Tibial nerve (tissue), 4 donors: ENCODE data around the gene PMIS2. TPM values are rescaled to one million over a fixed set of nuclear protein-coding genes. Genes with fewer than 3 reads are reported as not detected.
"Not testable (repeated sequence)": the region's sequence is repeated elsewhere in the genome, so short reads cannot be mapped to it uniquely, and the experiment has no call there.

Experiments
- DNase-seq, 2 donors: peaks; one replicate each; pipeline ENCODE4 v3.0.0-alpha.2; 2019; ENCODE audit warnings: low spot score in 2 of 2
- H3K27ac ChIP-seq, 4 donors: fragments of 200-600 bp; sonication (generic) in 3 of 4; one replicate each; pipeline ENCODE4 v1.5.1; 2017 to 2019; ENCODE audit warnings: mild to moderate bottlenecking in 1 of 4
- H3K27me3 ChIP-seq, 2 donors: fragments of 200-600 bp; sonication (generic) in 1 of 2; one replicate each; pipeline versions ENCODE4 v1.5.1 to v1.6.0; 2017 to 2019
- H3K36me3 ChIP-seq, 3 donors: fragments of 200-600 bp; sonication (generic); one replicate each; pipeline ENCODE4 v1.5.1; 2018 to 2019
- H3K4me1 ChIP-seq, 4 donors: fragments of 200-600 bp; sonication (generic) in 3 of 4; one replicate each; pipeline ENCODE4 v1.5.1; 2017 to 2019
- H3K4me3 ChIP-seq, 4 donors: fragments of 200-600 bp; sonication (generic) in 3 of 4; one replicate each; pipeline ENCODE4 v1.5.1; 2017 to 2019; ENCODE audit warnings: mild to moderate bottlenecking in 1 of 4, moderate library complexity in 1 of 4
- H3K9me3 ChIP-seq, 4 donors: fragments of 200-600 bp; sonication (generic) in 3 of 4; one replicate each; pipeline ENCODE4 v1.5.1; 2017 to 2019
- CTCF ChIP-seq, 5 experiments: fragments of 200-600 bp in 3 of 5; fragments of 450-650 bp in 2 of 5; sonication (generic) in 3 of 5; IDR thresholded peaks; one replicate each; pipeline ENCODE4 v1.5.1; 2016 to 2019; ENCODE audit warnings: antibody characterized with exemption in 5 of 5, mild to moderate bottlenecking in 3 of 5, moderate library complexity in 2 of 5
- EP300 ChIP-seq, 2 donors: sonication (generic); formaldehyde crosslinking; IDR thresholded peaks; one replicate each; pipeline ENCODE4 v1.6.1; 2017; ENCODE audit warnings: antibody characterized with exemption in 2 of 2, mild to moderate bottlenecking in 1 of 2
- POLR2A ChIP-seq, 2 donors: fragments of 450-650 bp; IDR thresholded peaks; one replicate each; pipeline ENCODE4 v1.6.1; 2017; ENCODE audit warnings: antibody characterized with exemption in 2 of 2, mild to moderate bottlenecking in 2 of 2, moderate library complexity in 2 of 2
- WGBS, 2 donors: methylation state at CpG; one replicate each; pipeline ENCODE4 v1.1.5; 2018; 5-methylcytosine and 5-hydroxymethylcytosine counted together
- total RNA-seq, 4 donors: library from RNA; depleted of rRNA; stranded (reverse); fragments of >200 nt; gene quantifications; one replicate each; pipeline ENCODE4 v1.1.0, GENCODE V29; 2016

PMIS2 gene
- total RNA-seq, 4 donors from 2014 or later: not detected

GRCh38 chr19:35590875-35591274, 4.9 kb downstream of the PMIS2 start:
- 73 to 79% methylated on average over 3 of the region's 3 CpGs for WGBS, 2 donors

GRCh38 chr19:35592226-35592625, 6.3 kb downstream of the PMIS2 start:
- TF ChIP-seq CTCF (IDR thresholded peaks at IDR 0.05) (peak in 2 of 5 experiments; percentile 27 to 30), POLR2A (IDR thresholded peaks at IDR 0.05) (no peak)
- Histone ChIP-seq H3K27me3 (peaks cover 0 to 6% of the 10 kb centered on the region in 2 donors), H3K27ac (no peak overlapping the region), H3K9me3 (no peaks in the 10 kb centered on the region), H3K4me1 (no peaks in the 10 kb centered on the region), H3K36me3 (no peaks in the 10 kb centered on the region), H3K4me3 (no peak overlapping the region)
- 27 to 32% methylated on average over 8 of the region's 8 CpGs for WGBS, 2 donors
- DNase-seq: no peak

More at GRCh38 chr19:35590875-35591274, 4.9 kb downstream of the PMIS2 start:
- Histone ChIP-seq H3K4me3 (no peak overlapping the region), H3K27ac (no peak overlapping the region), H3K27me3 (peaks cover 0 to 6% of the 10 kb centered on the region in 2 donors), H3K4me1 (no peaks in the 10 kb centered on the region), H3K36me3 (no peaks in the 10 kb centered on the region), H3K9me3 (no peaks in the 10 kb centered on the region)
- DNase-seq: no peak
- TF ChIP-seq POLR2A (IDR thresholded peaks at IDR 0.05) (no peak), CTCF (IDR thresholded peaks at IDR 0.05) (no peak), EP300 (IDR thresholded peaks at IDR 0.05) (no peak)

DNA sequence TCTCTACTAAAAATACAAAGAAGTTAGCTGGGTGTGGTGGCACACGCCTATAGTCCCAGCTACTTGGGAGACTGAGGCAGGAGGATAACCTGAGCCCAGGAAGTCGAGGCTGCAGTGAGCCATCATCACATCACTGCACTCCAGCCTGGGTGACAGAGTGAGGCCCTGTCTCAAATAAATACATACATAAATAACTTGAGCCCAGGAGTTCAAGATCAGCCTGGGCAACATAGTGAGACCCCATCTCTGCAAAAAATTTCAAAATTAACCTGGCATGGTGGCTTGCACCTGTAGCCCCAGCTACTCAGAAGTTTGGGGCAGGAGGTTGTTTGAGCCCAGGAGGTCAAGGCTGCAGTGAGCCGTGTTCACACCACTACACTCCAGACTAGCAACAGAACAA, 9.1 kb downstream of the PMIS2 start:
- H3K9me3 ChIP-seq, H3K36me3 ChIP-seq, DNase-seq, H3K4me3 ChIP-seq, H3K27me3 ChIP-seq, H3K27ac ChIP-seq, H3K4me1 ChIP-seq: not testable (repeated sequence)
- 85 to 93% methylated on average over 3 of the region's 3 CpGs for WGBS, 2 donors

GRCh38 chr19:35595928-35596327, 10.0 kb downstream of the PMIS2 start:
- H3K4me3 ChIP-seq: no peak overlapping the region
- H3K36me3 ChIP-seq: no peaks in the 10 kb centered on the region
- no peak for DNase-seq
- no peaks in the 10 kb centered on the region for H3K4me1 ChIP-seq
- WGBS, 2 donors: 90 to 100% methylated on average over 1 of the region's 1 CpG
- no peak overlapping the region for H3K27ac ChIP-seq
- no peak for TF ChIP-seq CTCF (IDR thresholded peaks at IDR 0.05)
- no peak for TF ChIP-seq EP300 (IDR thresholded peaks at IDR 0.05)
- TF ChIP-seq POLR2A (IDR thresholded peaks at IDR 0.05): no peak
- H3K27me3 ChIP-seq: peaks cover 0 to 6% of the 10 kb centered on the region in 2 donors
- no peaks in the 10 kb centered on the region for H3K9me3 ChIP-seq

DNA sequence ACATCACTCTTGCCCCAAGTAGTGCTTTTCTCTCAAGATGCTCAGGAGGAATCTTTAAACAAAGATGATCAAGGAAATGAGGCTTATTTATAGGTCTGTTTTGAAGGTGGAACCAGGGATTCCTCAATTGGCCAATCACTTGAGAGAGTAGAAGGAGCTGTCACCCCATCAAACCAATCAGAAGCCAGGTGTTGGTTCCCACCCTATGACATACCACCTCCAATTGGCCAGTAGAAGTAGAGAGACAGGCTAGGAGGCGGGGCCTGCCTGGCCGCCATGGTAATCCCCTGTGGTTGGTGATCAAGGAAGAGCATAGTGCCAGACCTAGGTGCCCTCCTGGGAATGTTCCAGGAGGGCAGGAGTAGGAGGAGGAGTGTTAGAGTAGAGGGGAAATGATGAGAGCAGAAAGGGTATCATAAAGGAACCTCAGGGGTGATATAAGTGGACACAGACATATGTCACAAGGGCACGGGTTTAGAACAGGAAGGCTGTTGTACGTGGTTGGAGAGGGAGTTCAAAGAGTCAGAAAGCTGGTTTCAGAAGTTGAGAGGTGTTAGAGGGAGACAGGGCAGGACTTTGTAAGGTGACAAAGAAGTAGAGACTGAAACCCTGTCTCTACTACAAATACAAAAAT, 10.5 kb downstream of the PMIS2 start:
- peaks cover 0 to 6% of the 10 kb centered on the region in 2 donors for H3K27me3 ChIP-seq
- no peak overlapping the region for H3K4me3 ChIP-seq
- no peak for DNase-seq
- TF ChIP-seq EP300 (IDR thresholded peaks at IDR 0.05) (no peak), CTCF (IDR thresholded peaks at IDR 0.05) (no peak), POLR2A (IDR thresholded peaks at IDR 0.05) (no peak)
- 50 to 78% methylated on average over 4 of the region's 4 CpGs for WGBS, 2 donors
- H3K36me3 ChIP-seq: no peaks in the 10 kb centered on the region
- H3K4me1 ChIP-seq: no peaks in the 10 kb centered on the region
- H3K27ac ChIP-seq: no peak overlapping the region
- no peaks in the 10 kb centered on the region for H3K9me3 ChIP-seq

DNA sequence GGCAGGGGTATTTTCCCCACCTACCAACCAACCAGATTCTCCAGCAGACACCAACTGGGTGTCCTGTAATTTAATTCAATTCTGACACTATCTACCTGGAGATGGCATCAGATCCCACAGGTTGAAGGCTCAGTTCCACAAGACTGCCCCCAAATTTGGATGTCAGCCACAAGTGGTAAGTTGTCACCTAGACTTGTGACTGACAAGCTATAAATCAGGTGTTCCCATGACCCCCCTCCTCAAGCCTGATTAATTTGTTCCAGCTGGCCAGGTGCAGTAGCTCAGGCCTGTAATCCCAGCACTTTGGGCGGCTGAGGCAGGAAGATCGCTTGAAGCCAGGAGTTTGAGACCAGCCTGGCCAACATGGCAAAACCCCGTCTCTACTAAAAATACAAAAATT, 16.0 kb downstream of the PMIS2 start:
- 71 to 86% methylated on average over 3 of the region's 3 CpGs for WGBS, 2 donors
- DNase-seq: no peak
- Histone ChIP-seq H3K4me1 (no peaks in the 10 kb centered on the region), H3K36me3 (no peaks in the 10 kb centered on the region), H3K27ac (no peak overlapping the region), H3K9me3 (peaks cover 0 to 3% (median 0%) of the 10 kb centered on the region in 4 donors), H3K4me3 (no peak overlapping the region), H3K27me3 (no peaks in the 10 kb centered on the region)
- no peak for TF ChIP-seq POLR2A (IDR thresholded peaks at IDR 0.05)
- TF ChIP-seq CTCF (IDR thresholded peaks at IDR 0.05): no peak
- TF ChIP-seq EP300 (IDR thresholded peaks at IDR 0.05): no peak

GRCh38 chr19:35604436-35604835, 18.5 kb downstream of the PMIS2 start:
- peaks cover 0 to 20% (median 0%) of the 10 kb centered on the region in 4 donors for H3K9me3 ChIP-seq
- not testable (repeated sequence) for DNase-seq, H3K4me3 ChIP-seq, H3K27me3 ChIP-seq, H3K36me3 ChIP-seq, H3K27ac ChIP-seq, H3K4me1 ChIP-seq
- 77 to 79% methylated on average over 4 of the region's 4 CpGs for WGBS, 2 donors

GRCh38 chr19:35607170-35607569, 21.2 kb downstream of the PMIS2 start:
- not testable (repeated sequence) for H3K4me1 ChIP-seq, H3K36me3 ChIP-seq, DNase-seq, H3K4me3 ChIP-seq, H3K27ac ChIP-seq, H3K27me3 ChIP-seq
- 86 to 90% methylated on average over 8 of the region's 8 CpGs for WGBS, 2 donors
- H3K9me3 ChIP-seq: peaks cover 0 to 20% (median 0%) of the 10 kb centered on the region in 4 donors
